HepG2 (cell line): ENCODE data around the gene RHOC. TPM values are rescaled to one million over a fixed set of nuclear protein-coding genes. Genes with fewer than 3 reads are reported as not detected.

ENCODE experiments used
- AHR ChIP-seq: IDR thresholded peaks from 2 replicates; pipeline ENCODE4 v1.6.1; 2018; ENCODE audit warnings: missing genetic modification reagents, missing compliant biosample characterization
- ATF5 ChIP-seq: sonication (generic); formaldehyde crosslinking; IDR thresholded peaks from 2 replicates; pipeline ENCODE4 v1.4.0; 2020; ENCODE audit warnings: mild to moderate bottlenecking, low read depth, missing genetic modification reagents
- CBX1 ChIP-seq: IDR thresholded peaks from one replicate; pipeline ENCODE4 v1.6.1; 2016; ENCODE audit warnings: antibody characterized with exemption, low read depth
- DZIP1 ChIP-seq: sonication (generic); formaldehyde crosslinking; IDR thresholded peaks from 2 replicates; pipeline ENCODE4 v1.5.0; 2020; ENCODE audit warnings: mild to moderate bottlenecking, missing genetic modification reagents
- GABPB1 ChIP-seq: IDR thresholded peaks from 2 replicates; pipeline ENCODE4 v1.6.1; 2016; ENCODE audit warnings: mild to moderate bottlenecking, missing genetic modification reagents, moderate library complexity, missing compliant biosample characterization
- KDM6A ChIP-seq: IDR thresholded peaks from 2 replicates; pipeline ENCODE4 v1.6.1; 2016; ENCODE audit warnings: low read depth
- KLF9 ChIP-seq: IDR thresholded peaks from 2 replicates; pipeline ENCODE4 v1.6.1; 2016; ENCODE audit warnings: low read depth
- NFATC3 ChIP-seq: sonication (generic); formaldehyde crosslinking; IDR thresholded peaks from 2 replicates; pipeline ENCODE4 v1.5.1; 2020; ENCODE audit warnings: mild to moderate bottlenecking, missing genetic modification reagents
- NFE2 ChIP-seq: sonication (generic); formaldehyde crosslinking; IDR thresholded peaks from 2 replicates; pipeline ENCODE4 v1.4.0; 2020; ENCODE audit warnings: missing genetic modification reagents
- RXRB ChIP-seq: IDR thresholded peaks from 2 replicates; pipeline ENCODE4 v1.6.1; 2016; ENCODE audit warnings: borderline replicate concordance, missing genetic modification reagents, missing compliant biosample characterization
- SMARCC2 ChIP-seq: fragments of 450-650 bp; IDR thresholded peaks from 2 replicates; pipeline ENCODE4 v1.6.1; 2017; ENCODE audit warnings: antibody characterized with exemption, mild to moderate bottlenecking
- SNAPC4 ChIP-seq: sonication (generic); formaldehyde crosslinking; IDR thresholded peaks from 2 replicates; pipeline ENCODE4 v1.4.0; 2020; ENCODE audit warnings: mild to moderate bottlenecking, missing genetic modification reagents
- SP5 ChIP-seq: IDR thresholded peaks from 2 replicates; pipeline ENCODE4 v1.6.1; 2016; ENCODE audit warnings: low read depth, borderline replicate concordance
- ZBTB46 ChIP-seq: sonication (generic); formaldehyde crosslinking; IDR thresholded peaks from 2 replicates; pipeline ENCODE4 v1.4.0; 2020; ENCODE audit warnings: mild to moderate bottlenecking, missing genetic modification reagents, borderline replicate concordance
- ZNF614 ChIP-seq: IDR thresholded peaks from 2 replicates; pipeline ENCODE4 v1.6.1; 2018; ENCODE audit warnings: missing biosample characterization, missing genetic modification reagents, inconsistent platforms, borderline replicate concordance
- ZNF878 ChIP-seq: sonication (generic); formaldehyde crosslinking; IDR thresholded peaks from 2 replicates; pipeline ENCODE4 v1.8.1; 2023; ENCODE audit warnings: mild to moderate bottlenecking, missing genetic modification reagents, moderate library complexity
- ZSCAN29 ChIP-seq: sonication (generic); formaldehyde crosslinking; conservative IDR thresholded peaks from 2 replicates; pipeline ENCODE4 v1.4.0; 2020; ENCODE audit warnings: mild to moderate bottlenecking, missing genetic modification reagents
- polyA plus RNA-seq, 8 experiments: library from polyadenylated mRNA; depleted of rRNA in 3 of 8; stranded (reverse) in 7 of 8; unstranded in 1 of 8; fragments of >200 nt; fragmentation: Illumina TruSeq in 4 of 8; extraction: Trizol in 4 of 8; gene quantifications; 2 replicates each; pipeline versions ENCODE4 v1.2.1 to v1.2.3, GENCODE V29; 2011 to 2016; ENCODE audit warnings: low read depth in 4 of 8, missing spikeins in 1 of 8, mixed read lengths in 1 of 8; ENCODE audit not compliant: insufficient read depth in 1 of 8
- total RNA-seq, 5 experiments: library from RNA; depleted of rRNA; stranded (reverse); fragments of >200 nt; fragmentation: Illumina TruSeq; extraction: Trizol; gene quantifications; 2 replicates each; pipeline ENCODE4 v1.2.3, GENCODE V29; 2016; ENCODE audit warnings: low read depth in 1 of 5

RHOC gene
- total and polyA plus RNA-seq, 2 of the 13 experiments (the other 11 are each of a cell fraction or from before 2014, with no cell fraction given): 64.3 to 182 TPM

GRCh38 chr1:112674440-112674985 lies 32.4 kb downstream of the RHOC start, which contains the start of gene MOV10 (continued):
- peak; percentile 73; the same call in 1 of the 2 replicates for TF ChIP-seq SNAPC4 (CRISPR knock-in tag)
- TF ChIP-seq ZNF878: 0 out of 2 replicates have a peak, but pooled peaks have one; percentile 35
- 0 out of 2 replicates have a peak, but pooled peaks have one; percentile 30 for TF ChIP-seq ZBTB46
- peak; percentile 44; the same call in 1 of the 2 replicates for TF ChIP-seq RXRB
- no peak for TF ChIP-seq NFE2 (CRISPR knock-in tag)
- 0 out of 2 replicates have a peak, but pooled peaks have one; percentile 37 for TF ChIP-seq ATF5 (CRISPR knock-in tag)
- no peak for TF ChIP-seq SP5 (CRISPR knock-in tag)
- TF ChIP-seq KDM6A: no peak
- no peak for TF ChIP-seq AHR (CRISPR knock-in tag)
- TF ChIP-seq DZIP1 (CRISPR knock-in tag): no peak; the same call in none of the 2 replicates
- TF ChIP-seq ZSCAN29 (CRISPR knock-in tag): peak; percentile 70
- no peak for TF ChIP-seq SMARCC2
- no peak for TF ChIP-seq GABPB1
- TF ChIP-seq CBX1: no peak
- no peak for TF ChIP-seq ZNF614
- peak; percentile 3; the same call in 1 of the 2 replicates for TF ChIP-seq KLF9 (CRISPR knock-in tag)
- no peak for TF ChIP-seq NFATC3 (CRISPR knock-in tag)
